NT2/D1 (cell line): ENCODE data around the gene ASB3.

Source experiments
- YY1 ChIP-seq: IDR thresholded peaks from 2 replicates; pipeline ENCODE4 v1.6.1; 2011; ENCODE audit not compliant: insufficient read length, insufficient read depth
- ZNF274 ChIP-seq: IDR thresholded peaks from 2 replicates; pipeline ENCODE4 v1.6.1; 2011; ENCODE audit warnings: mild to moderate bottlenecking, low read depth, low read length

DNA sequence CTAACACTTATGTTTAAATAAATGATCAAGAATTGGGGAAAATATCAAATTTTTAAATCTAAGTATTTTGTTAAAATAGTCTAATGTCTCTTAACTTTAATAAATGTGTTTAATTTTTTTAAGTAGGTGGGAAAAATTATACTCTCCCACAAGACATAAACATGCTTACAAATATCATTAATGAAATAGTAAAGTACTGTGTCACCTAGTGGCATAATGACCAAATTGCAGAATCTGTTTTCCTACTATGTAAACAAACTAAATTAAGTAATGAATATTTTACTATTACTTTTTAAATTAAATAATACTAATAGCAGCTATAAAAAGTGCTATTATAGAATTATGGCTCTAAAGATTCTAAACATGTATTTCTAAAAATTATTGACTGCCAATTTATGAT, 71.2 kb downstream of the ASB3 start:
- TF ChIP-seq YY1 (no peak), ZNF274 (no peak)
